ENCODE measurements around the gene PNPLA8. TPM values are rescaled to one million over a fixed set of nuclear protein-coding genes. Genes with fewer than 3 reads are reported as not detected.
"Not testable (repeated sequence)": the region's sequence is repeated elsewhere in the genome, so short reads cannot be mapped to it uniquely, and the experiment has no call there.

Gene PNPLA8
- total RNA-seq, 3 donors from 2014 or later: 20.8 to 32.3 (median 23.4) TPM

DNA sequence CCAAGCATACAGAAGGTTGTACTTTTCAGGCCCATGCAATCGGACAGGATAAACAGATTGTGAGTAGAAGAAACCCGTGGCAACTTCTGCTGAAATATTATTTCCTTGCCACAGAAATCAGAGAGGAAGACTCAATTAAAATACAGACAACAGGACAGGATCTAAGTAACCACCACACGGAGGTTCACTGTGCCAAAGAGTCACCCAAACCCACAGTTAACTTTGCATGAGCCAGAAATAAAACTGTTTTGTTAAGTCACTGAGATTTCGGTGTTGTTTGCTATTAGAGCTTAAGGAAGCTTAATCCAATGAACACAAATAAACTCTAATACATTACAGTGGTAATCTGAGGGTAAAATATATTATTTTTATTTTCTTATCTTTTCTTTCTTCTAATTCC, 14.0 kb downstream of the PNPLA8 start:
- Histone ChIP-seq H3K4me1 (ENCODE audit: low read depth) (no peaks in the 10 kb centered on the region), H3K4me3 (no peak overlapping the region), H3K36me3 (ENCODE audit: low read depth) (no peaks in the 10 kb centered on the region), H3K9me3 (no peaks in the 10 kb centered on the region)
- TF ChIP-seq, protein P1, sequence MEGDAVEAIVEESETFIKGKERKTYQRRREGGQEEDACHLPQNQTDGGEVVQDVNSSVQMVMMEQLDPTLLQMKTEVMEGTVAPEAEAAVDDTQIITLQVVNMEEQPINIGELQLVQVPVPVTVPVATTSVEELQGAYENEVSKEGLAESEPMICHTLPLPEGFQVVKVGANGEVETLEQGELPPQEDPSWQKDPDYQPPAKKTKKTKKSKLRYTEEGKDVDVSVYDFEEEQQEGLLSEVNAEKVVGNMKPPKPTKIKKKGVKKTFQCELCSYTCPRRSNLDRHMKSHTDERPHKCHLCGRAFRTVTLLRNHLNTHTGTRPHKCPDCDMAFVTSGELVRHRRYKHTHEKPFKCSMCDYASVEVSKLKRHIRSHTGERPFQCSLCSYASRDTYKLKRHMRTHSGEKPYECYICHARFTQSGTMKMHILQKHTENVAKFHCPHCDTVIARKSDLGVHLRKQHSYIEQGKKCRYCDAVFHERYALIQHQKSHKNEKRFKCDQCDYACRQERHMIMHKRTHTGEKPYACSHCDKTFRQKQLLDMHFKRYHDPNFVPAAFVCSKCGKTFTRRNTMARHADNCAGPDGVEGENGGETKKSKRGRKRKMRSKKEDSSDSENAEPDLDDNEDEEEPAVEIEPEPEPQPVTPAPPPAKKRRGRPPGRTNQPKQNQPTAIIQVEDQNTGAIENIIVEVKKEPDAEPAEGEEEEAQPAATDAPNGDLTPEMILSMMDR (IDR thresholded peaks at IDR 0.05): no peak
- intact Hi-C loops (cut with DNase I, micrococcal nuclease): no loop called here
- DNase-seq: no peak
- no peak for ATAC-seq

DNA sequence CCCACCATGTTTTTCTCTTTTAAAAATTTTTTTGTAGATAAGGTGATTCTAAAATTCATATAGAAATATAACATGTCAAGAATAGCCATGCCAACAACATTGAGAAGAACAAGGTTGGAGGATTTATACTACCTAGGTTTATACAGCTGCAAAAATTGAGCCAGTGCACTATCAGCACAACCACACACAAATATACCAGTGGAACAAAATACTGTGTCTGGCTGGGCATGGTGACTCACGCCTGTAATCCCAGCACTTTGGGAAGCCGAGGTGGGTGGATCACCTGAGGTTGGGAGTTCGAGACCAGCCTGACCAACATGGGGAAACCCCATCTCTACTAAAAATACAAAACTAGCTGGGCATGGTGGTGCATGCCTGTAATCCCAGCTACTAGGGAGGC, 21.4 kb downstream of the PNPLA8 start:
- H3K9me3 ChIP-seq; ATAC-seq; H3K36me3 ChIP-seq (ENCODE audit: low read depth); intact Hi-C loops (cut with DNase I, micrococcal nuclease); H3K4me1 ChIP-seq (ENCODE audit: low read depth); DNase-seq; H3K4me3 ChIP-seq: not testable (repeated sequence)

- intact Hi-C loops (cut with DNase I, micrococcal nuclease): no loop called here
- H3K36me3 ChIP-seq (ENCODE audit: low read depth): no peaks in the 10 kb centered on the region
- TF ChIP-seq, protein P1 (IDR thresholded peaks at IDR 0.05): no peak
- no peak for DNase-seq
- no peaks in the 10 kb centered on the region for H3K4me1 ChIP-seq (ENCODE audit: low read depth)
- H3K4me3 ChIP-seq: no peak overlapping the region
- no peaks in the 10 kb centered on the region for H3K9me3 ChIP-seq
- peak; percentile 55 for ATAC-seq
Observed at GRCh38 chr7:108503112-108504026, 22.6 kb downstream of the PNPLA8 start.

GRCh38 chr7:108499566-108499965, 26.4 kb downstream of the PNPLA8 start:
- ATAC-seq: no peak
- no peak for DNase-seq
- H3K36me3 ChIP-seq (ENCODE audit: low read depth): no peaks in the 10 kb centered on the region
- H3K4me3 ChIP-seq: no peak overlapping the region
- intact Hi-C loops (cut with DNase I, micrococcal nuclease): loop anchor here (5.0 to 10.0 kb wide), 2 partner anchors 315 to 317 kb away; no protein-coding TSS in a partner anchor
- H3K9me3 ChIP-seq: no peaks in the 10 kb centered on the region
- TF ChIP-seq, protein P1 (IDR thresholded peaks at IDR 0.05): no peak
- H3K4me1 ChIP-seq (ENCODE audit: low read depth): no peaks in the 10 kb centered on the region

GRCh38 chr7:108498481-108498880, 27.5 kb downstream of the PNPLA8 start:
- ATAC-seq: no peak
- no peaks in the 10 kb centered on the region for H3K9me3 ChIP-seq
- H3K36me3 ChIP-seq (ENCODE audit: low read depth): no peaks in the 10 kb centered on the region
- intact Hi-C loops (cut with DNase I, micrococcal nuclease): loop anchor here (5.0 to 10.0 kb wide), 2 partner anchors 314 to 316 kb away; no protein-coding TSS in a partner anchor
- TF ChIP-seq, protein P1 (IDR thresholded peaks at IDR 0.05): no peak
- H3K4me1 ChIP-seq (ENCODE audit: low read depth): no peaks in the 10 kb centered on the region
- H3K4me3 ChIP-seq: no peak overlapping the region
- DNase-seq: no peak

- TF ChIP-seq, protein P1 (IDR thresholded peaks at IDR 0.05): peak; percentile 62
- Histone ChIP-seq H3K4me3 (no peak overlapping the region), H3K4me1 (ENCODE audit: low read depth) (no peaks in the 10 kb centered on the region), H3K36me3 (ENCODE audit: low read depth) (no peaks in the 10 kb centered on the region), H3K9me3 (no peaks in the 10 kb centered on the region)
- DNase-seq (peak in 1 of 3 donors; percentile 72), ATAC-seq (peak; percentile 73)
- intact Hi-C loops (cut with DNase I, micrococcal nuclease): loop anchor here (5.0 to 10.0 kb wide), 2 partner anchors 312 to 315 kb away; no protein-coding TSS in a partner anchor
Observed at GRCh38 chr7:108497082-108497725, 28.7 kb downstream of the PNPLA8 start.

Data from mucosa of descending colon (tissue), 3 donors.